HepG2 (cell line): ENCODE data around the gene COX10. TPM values are rescaled to one million over a fixed set of nuclear protein-coding genes. Genes with fewer than 3 reads are reported as not detected.

Experiments used
- ATAC-seq: fragments of 200-7000 bp; cut with Tn5 transposase; 3 replicates; pipeline ENCODE4 v1.9.1; 2020; ENCODE audit warnings: mild to moderate bottlenecking, moderate library complexity
- BruUV-seq: library from RNA; stranded (reverse); fragments of 400-500 nt; replicated peaks from 2 replicates; lab custom pipeline; 2021; lab: Mats Ljungman, UMichigan
- CTCF ChIA-PET: fragments of 300-600 bp; formaldehyde crosslinking; extraction: SDS; loops from one replicate; lab custom pipeline; 2021; ENCODE audit warnings: low total read pairs, inconsistent platforms, low intra/inter-chr PET ratio; lab: Yijun Ruan, JAX
- POLR2A ChIA-PET: fragments of 350-600 bp; sonication (Branson Sonifier 250); formaldehyde crosslinking; loops from one replicate; lab custom pipeline; 2020; ENCODE audit warnings: antibody characterized with exemption, inconsistent platforms; lab: Yijun Ruan, JAX
- DNase-seq: peaks from one replicate; pipeline ENCODE4 v3.0.0-alpha.2; 2015; ENCODE audit warnings: low spot score
- FAIRE-seq: peaks from 3 replicates; lab custom pipeline; 2011; peaks lifted over from hg19 to GRCh38; lab: Jason Lieb, UNC
- H2AFZ ChIP-seq: one replicate; pipeline ENCODE4 v1.6.1; 2011; ENCODE audit warnings: low read length, inconsistent platforms
- H3K27ac ChIP-seq: fragments of 300-600 bp; 3 replicates; pipeline ENCODE4 v1.8.0; 2011; ENCODE audit warnings: mixed run types, mild to moderate bottlenecking, mixed read lengths, low read length, inconsistent platforms; ENCODE audit not compliant: insufficient read depth; ENCODE audit errors: extremely low read length
- H3K27me3 ChIP-seq, 2 experiments: fragments of 200-600 bp in 1 of 2; 2 replicates in 1 of 2; 3 replicates in 1 of 2; pipeline versions ENCODE4 v1.6.0 to v1.8.0; 2011; ENCODE audit warnings: low read length in 2 of 2, mild to moderate bottlenecking in 2 of 2, moderate library complexity in 2 of 2, inconsistent platforms in 1 of 2; ENCODE audit not compliant: insufficient read depth in 2 of 2, control insufficient read depth in 1 of 2
- H3K36me3 ChIP-seq, 2 experiments: fragments of 200-600 bp in 1 of 2; replicated peaks in 1 of 2; 2 replicates in 1 of 2; 3 replicates in 1 of 2; pipeline versions ENCODE4 v1.5.1 to v1.8.0; 2011; ENCODE audit warnings: low read length in 2 of 2, inconsistent platforms in 1 of 2; ENCODE audit not compliant: insufficient read depth in 2 of 2, control insufficient read depth in 1 of 2
- H3K4me1 ChIP-seq: 2 replicates; pipeline ENCODE4 v1.5.1; 2012; ENCODE audit warnings: low read length, inconsistent platforms; ENCODE audit not compliant: insufficient read depth
- H3K4me2 ChIP-seq: 2 replicates; pipeline ENCODE4 v1.6.0; 2011; ENCODE audit warnings: low read depth, low read length, inconsistent platforms
- H3K4me3 ChIP-seq, 3 experiments: fragments of 200-600 bp in 1 of 3; sonication (generic), shearing (Covaris generic) in 1 of 3; replicated peaks in 1 of 3; 2 replicates each; pipeline ENCODE4 v1.5.1; 2011 to 2016; ENCODE audit warnings: low read length in 3 of 3, inconsistent platforms in 2 of 3, low read depth in 2 of 3, mild to moderate bottlenecking in 2 of 3, control low read depth in 1 of 3, mixed read lengths in 1 of 3; ENCODE audit not compliant: insufficient read depth in 1 of 3
- H3K79me2 ChIP-seq: one replicate; pipeline ENCODE4 v1.6.1; 2011; ENCODE audit warnings: low read length, inconsistent platforms; ENCODE audit not compliant: insufficient read depth
- H3K9ac ChIP-seq: 2 replicates; pipeline ENCODE4 v1.6.0; 2011; ENCODE audit warnings: mild to moderate bottlenecking, low read depth, low read length, inconsistent platforms; ENCODE audit not compliant: insufficient read depth
- H3K9me3 ChIP-seq: 2 replicates; pipeline ENCODE4 v1.5.1; 2012; ENCODE audit warnings: mild to moderate bottlenecking, low read length
- H4K20me1 ChIP-seq: 2 replicates; pipeline ENCODE4 v1.6.0; 2011; ENCODE audit warnings: inconsistent platforms, mild to moderate bottlenecking, low read length, moderate library complexity; ENCODE audit not compliant: insufficient read depth
- CREM ChIP-seq, 2 experiments: sonication (generic) in 1 of 2; formaldehyde crosslinking in 1 of 2; IDR thresholded peaks; 2 replicates each; pipeline versions ENCODE4 v1.4.0 to v1.6.1; 2016 to 2020; ENCODE audit warnings: antibody characterized with exemption in 1 of 2, mild to moderate bottlenecking in 1 of 2, missing genetic modification reagents in 1 of 2
- ELF1 ChIP-seq: sonication (generic); formaldehyde crosslinking; IDR thresholded peaks from 2 replicates; pipeline ENCODE4 v1.4.0; 2020; ENCODE audit warnings: missing genetic modification reagents
- FOXA1 ChIP-seq, 2 experiments: fragments of 450-650 bp in 1 of 2; sonication (generic) in 1 of 2; formaldehyde crosslinking in 1 of 2; IDR thresholded peaks; 2 replicates each; pipeline versions ENCODE4 v1.4.0 to v1.6.1; 2016 to 2020; ENCODE audit warnings: missing genetic modification reagents in 1 of 2
- GZF1 ChIP-seq: sonication (generic); formaldehyde crosslinking; IDR thresholded peaks from 2 replicates; pipeline ENCODE4 v1.5.1; 2020; ENCODE audit warnings: mild to moderate bottlenecking, missing genetic modification reagents
- MIXL1 ChIP-seq: IDR thresholded peaks from 2 replicates; pipeline ENCODE4 v1.6.1; 2016
- NR2C2 ChIP-seq: sonication (generic); formaldehyde crosslinking; IDR thresholded peaks from 2 replicates; pipeline ENCODE4 v1.4.0; 2020; ENCODE audit warnings: missing genetic modification reagents, mild to moderate bottlenecking, moderate library complexity, borderline replicate concordance
- PAF1 ChIP-seq: IDR thresholded peaks from 2 replicates; pipeline ENCODE4 v1.6.1; 2016; ENCODE audit warnings: missing genetic modification reagents, missing compliant biosample characterization
- POLR2AphosphoS2 ChIP-seq: IDR thresholded peaks from 2 replicates; pipeline ENCODE4 v1.6.1; 2011; ENCODE audit warnings: low read depth, low read length, improper control_type of control experiment
- PRDM15 ChIP-seq: sonication (generic); formaldehyde crosslinking; IDR thresholded peaks from 2 replicates; pipeline ENCODE4 v1.4.0; 2020; ENCODE audit warnings: missing genetic modification reagents
- SAFB2 ChIP-seq: sonication (generic); formaldehyde crosslinking; IDR thresholded peaks from 2 replicates; pipeline ENCODE4 v1.5.1; 2020; ENCODE audit warnings: missing genetic modification reagents, low read depth, mild to moderate bottlenecking, borderline replicate concordance
- TOE1 ChIP-seq: sonication (generic); formaldehyde crosslinking; IDR thresholded peaks from 2 replicates; pipeline ENCODE4 v1.4.0; 2020; ENCODE audit warnings: mild to moderate bottlenecking, missing genetic modification reagents
- ZBTB39 ChIP-seq: sonication (generic); formaldehyde crosslinking; IDR thresholded peaks from 2 replicates; pipeline ENCODE4 v1.5.0; 2020; ENCODE audit warnings: missing genetic modification reagents
- ZNF597 ChIP-seq: sonication (generic); formaldehyde crosslinking; IDR thresholded peaks from 2 replicates; pipeline ENCODE4 v1.5.0; 2020; ENCODE audit warnings: missing genetic modification reagents
- ZNF746 ChIP-seq: sonication (generic); formaldehyde crosslinking; IDR thresholded peaks from 2 replicates; pipeline ENCODE4 v1.8.0; 2022; ENCODE audit warnings: mild to moderate bottlenecking, missing genetic modification reagents
- WGBS: methylation state at CpG from one replicate; pipeline ENCODE4 v1.1.6; 2017; ENCODE audit warnings: low lambda C conversion rate; 5-methylcytosine and 5-hydroxymethylcytosine counted together
- in situ Hi-C: cut with HindIII; loops from 2 replicates; pipeline ENCODE4 v1.10.0; 2017; ENCODE audit warnings: low pct_unique_long_range_greater_than_20kb; ENCODE audit not compliant: extremely low pct_ligation_motif_present
- intact Hi-C: fragments of 100-400 bp; cut with micrococcal nuclease; formaldehyde crosslinking; loops from one replicate; pipeline ENCODE4 v1.10.0; 2022; ENCODE audit not compliant: unreplicated experiment
- polyA plus RNA-seq, 8 experiments: library from polyadenylated mRNA; depleted of rRNA in 3 of 8; stranded (reverse) in 7 of 8; unstranded in 1 of 8; fragments of >200 nt; fragmentation: Illumina TruSeq in 4 of 8; extraction: Trizol in 4 of 8; gene quantifications; 2 replicates each; pipeline versions ENCODE4 v1.2.1 to v1.2.3, GENCODE V29; 2011 to 2016; ENCODE audit warnings: low read depth in 4 of 8, missing spikeins in 1 of 8, mixed read lengths in 1 of 8; ENCODE audit not compliant: insufficient read depth in 1 of 8
- total RNA-seq, 5 experiments: library from RNA; depleted of rRNA; stranded (reverse); fragments of >200 nt; fragmentation: Illumina TruSeq; extraction: Trizol; gene quantifications; 2 replicates each; pipeline ENCODE4 v1.2.3, GENCODE V29; 2016; ENCODE audit warnings: low read depth in 1 of 5
- TF ChIP-seq, protein P1 (sequence below), 2 experiments: fragments of 450-650 bp in 1 of 2; sonication (generic) in 1 of 2; formaldehyde crosslinking; IDR thresholded peaks; 2 replicates each; pipeline versions ENCODE4 v1.5.0 to v1.8.0; 2020 to 2022; ENCODE audit warnings: mild to moderate bottlenecking in 1 of 2, missing genetic modification reagents in 1 of 2
- TF ChIP-seq, protein P2 (sequence below): sonication (generic); formaldehyde crosslinking; IDR thresholded peaks from 2 replicates; pipeline ENCODE4 v1.5.1; 2020; ENCODE audit warnings: mild to moderate bottlenecking, moderate library complexity, missing genetic modification reagents

The COX10 gene
- total and polyA plus RNA-seq, 2 of the 13 experiments (the other 11 are each of a cell fraction or from before 2014, with no cell fraction given), result 13.9 to 20.1 TPM

DNA sequence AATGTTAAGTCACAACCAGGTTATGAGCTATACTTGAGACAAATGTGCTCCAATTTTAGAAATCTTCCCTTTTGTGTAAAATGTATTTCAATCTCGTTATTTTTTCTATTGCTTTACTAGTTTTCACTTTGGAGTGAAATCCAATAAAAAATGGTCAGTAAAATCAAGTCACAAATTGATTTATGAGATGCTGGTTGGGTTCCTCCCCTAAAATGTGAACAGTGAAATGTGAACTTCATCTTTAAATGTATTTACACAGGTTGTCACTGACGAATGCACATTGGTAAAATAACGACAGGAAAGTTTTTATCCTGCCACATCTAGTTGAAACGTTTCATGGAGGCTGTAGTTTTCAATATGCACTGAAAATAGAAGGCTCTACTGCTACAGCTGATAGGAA, 55.5 kb downstream of the COX10 start:
- 87% methylated on average over 4 of the region's 4 CpGs for WGBS
- Histone ChIP-seq H3K4me3 (no peak overlapping the region), H3K79me2 (no peaks in the 10 kb centered on the region), H4K20me1 (no peaks in the 10 kb centered on the region), H3K9ac (no peak overlapping the region), H3K9me3 (no peaks in the 10 kb centered on the region), H3K4me2 (no peak overlapping the region), H3K27ac (no peak overlapping the region), H2AFZ (no peak overlapping the region), H3K4me1 (no peaks in the 10 kb centered on the region), H3K36me3 (no peaks in the 10 kb centered on the region), H3K27me3 (no peaks in the 10 kb centered on the region)
- no TSS peak for BruUV-seq
- intact Hi-C loops, result no loop called here
- ChIA-PET CTCF (no interaction called here), POLR2A (no interaction called here)
- FAIRE-seq (no peak), ATAC-seq (no peak), DNase-seq (no peak)
- in situ Hi-C loops, result no loop called here
- no peak for TF ChIP-seq ELF1 (CRISPR knock-in tag)
- TF ChIP-seq MIXL1 (CRISPR knock-in tag), result no peak
- no peak for TF ChIP-seq ZNF746
- TF ChIP-seq CREM (IDR thresholded peaks at IDR 0.05), result no peak
- no peak for TF ChIP-seq CREM (CRISPR knock-in tag; IDR thresholded peaks at IDR 0.05)
- TF ChIP-seq TOE1 (CRISPR knock-in tag), result no peak
- TF ChIP-seq SAFB2 (CRISPR knock-in tag), result no peak
- no peak for TF ChIP-seq FOXA1 (IDR thresholded peaks at IDR 0.05)
- TF ChIP-seq FOXA1 (CRISPR knock-in tag; IDR thresholded peaks at IDR 0.05), result no peak
- TF ChIP-seq POLR2AphosphoS2, result no peak
- TF ChIP-seq PRDM15 (CRISPR knock-in tag), result no peak
- no peak for TF ChIP-seq NR2C2 (CRISPR knock-in tag)
- no peak for TF ChIP-seq PAF1 (CRISPR knock-in tag)
- TF ChIP-seq GZF1 (CRISPR knock-in tag), result no peak
- TF ChIP-seq ZNF597, result no peak
- TF ChIP-seq, protein P1, sequence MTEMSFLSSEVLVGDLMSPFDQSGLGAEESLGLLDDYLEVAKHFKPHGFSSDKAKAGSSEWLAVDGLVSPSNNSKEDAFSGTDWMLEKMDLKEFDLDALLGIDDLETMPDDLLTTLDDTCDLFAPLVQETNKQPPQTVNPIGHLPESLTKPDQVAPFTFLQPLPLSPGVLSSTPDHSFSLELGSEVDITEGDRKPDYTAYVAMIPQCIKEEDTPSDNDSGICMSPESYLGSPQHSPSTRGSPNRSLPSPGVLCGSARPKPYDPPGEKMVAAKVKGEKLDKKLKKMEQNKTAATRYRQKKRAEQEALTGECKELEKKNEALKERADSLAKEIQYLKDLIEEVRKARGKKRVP (CRISPR knock-in tag; IDR thresholded peaks at IDR 0.05), result no peak
- TF ChIP-seq, protein P2, sequence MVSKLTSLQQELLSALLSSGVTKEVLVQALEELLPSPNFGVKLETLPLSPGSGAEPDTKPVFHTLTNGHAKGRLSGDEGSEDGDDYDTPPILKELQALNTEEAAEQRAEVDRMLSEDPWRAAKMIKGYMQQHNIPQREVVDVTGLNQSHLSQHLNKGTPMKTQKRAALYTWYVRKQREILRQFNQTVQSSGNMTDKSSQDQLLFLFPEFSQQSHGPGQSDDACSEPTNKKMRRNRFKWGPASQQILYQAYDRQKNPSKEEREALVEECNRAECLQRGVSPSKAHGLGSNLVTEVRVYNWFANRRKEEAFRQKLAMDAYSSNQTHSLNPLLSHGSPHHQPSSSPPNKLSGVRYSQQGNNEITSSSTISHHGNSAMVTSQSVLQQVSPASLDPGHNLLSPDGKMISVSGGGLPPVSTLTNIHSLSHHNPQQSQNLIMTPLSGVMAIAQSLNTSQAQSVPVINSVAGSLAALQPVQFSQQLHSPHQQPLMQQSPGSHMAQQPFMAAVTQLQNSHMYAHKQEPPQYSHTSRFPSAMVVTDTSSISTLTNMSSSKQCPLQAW, result no peak
- TF ChIP-seq ZBTB39 (CRISPR knock-in tag), result no peak
